ENCODE results near the gene ROCK2.

Gene ROCK2

DNA sequence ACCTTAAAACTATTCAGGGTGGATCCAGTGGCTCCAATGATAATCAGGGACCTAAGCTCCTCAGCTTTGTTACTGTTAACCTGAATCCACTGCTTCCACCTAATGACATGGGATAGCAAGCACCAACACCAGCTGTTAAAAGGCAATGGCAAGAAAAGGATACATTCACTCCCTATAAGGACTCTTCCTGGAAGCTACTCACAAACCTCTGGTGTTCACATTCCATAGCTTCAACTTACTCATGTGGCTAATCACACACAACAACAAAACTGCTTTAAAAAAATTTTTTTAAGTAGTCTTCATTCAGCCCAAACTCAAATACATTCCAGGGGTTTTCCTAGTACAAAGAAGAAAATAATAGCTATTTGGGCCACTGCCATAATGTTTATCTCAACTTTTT is 24.5 kb downstream of the ROCK2 start:
- Histone ChIP-seq H3K9me3 (ENCODE audit: insufficient read depth, low read depth, low read length) (no peaks in the 10 kb centered on the region; the same call in 1 of the 2 replicates), H4K20me1 (ENCODE audit: insufficient read depth, low read length, poor library complexity, severe bottlenecking) (peaks cover 66% of the 10 kb centered on the region)
- no peak for TF ChIP-seq EZH2phosphoT487 (IDR thresholded peaks at IDR 0.05; ENCODE audit: borderline replicate concordance)
- TF ChIP-seq, protein P1, sequence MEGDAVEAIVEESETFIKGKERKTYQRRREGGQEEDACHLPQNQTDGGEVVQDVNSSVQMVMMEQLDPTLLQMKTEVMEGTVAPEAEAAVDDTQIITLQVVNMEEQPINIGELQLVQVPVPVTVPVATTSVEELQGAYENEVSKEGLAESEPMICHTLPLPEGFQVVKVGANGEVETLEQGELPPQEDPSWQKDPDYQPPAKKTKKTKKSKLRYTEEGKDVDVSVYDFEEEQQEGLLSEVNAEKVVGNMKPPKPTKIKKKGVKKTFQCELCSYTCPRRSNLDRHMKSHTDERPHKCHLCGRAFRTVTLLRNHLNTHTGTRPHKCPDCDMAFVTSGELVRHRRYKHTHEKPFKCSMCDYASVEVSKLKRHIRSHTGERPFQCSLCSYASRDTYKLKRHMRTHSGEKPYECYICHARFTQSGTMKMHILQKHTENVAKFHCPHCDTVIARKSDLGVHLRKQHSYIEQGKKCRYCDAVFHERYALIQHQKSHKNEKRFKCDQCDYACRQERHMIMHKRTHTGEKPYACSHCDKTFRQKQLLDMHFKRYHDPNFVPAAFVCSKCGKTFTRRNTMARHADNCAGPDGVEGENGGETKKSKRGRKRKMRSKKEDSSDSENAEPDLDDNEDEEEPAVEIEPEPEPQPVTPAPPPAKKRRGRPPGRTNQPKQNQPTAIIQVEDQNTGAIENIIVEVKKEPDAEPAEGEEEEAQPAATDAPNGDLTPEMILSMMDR (conservative IDR thresholded peaks at IDR 0.05; ENCODE audit: low read length), result no peak

DNA sequence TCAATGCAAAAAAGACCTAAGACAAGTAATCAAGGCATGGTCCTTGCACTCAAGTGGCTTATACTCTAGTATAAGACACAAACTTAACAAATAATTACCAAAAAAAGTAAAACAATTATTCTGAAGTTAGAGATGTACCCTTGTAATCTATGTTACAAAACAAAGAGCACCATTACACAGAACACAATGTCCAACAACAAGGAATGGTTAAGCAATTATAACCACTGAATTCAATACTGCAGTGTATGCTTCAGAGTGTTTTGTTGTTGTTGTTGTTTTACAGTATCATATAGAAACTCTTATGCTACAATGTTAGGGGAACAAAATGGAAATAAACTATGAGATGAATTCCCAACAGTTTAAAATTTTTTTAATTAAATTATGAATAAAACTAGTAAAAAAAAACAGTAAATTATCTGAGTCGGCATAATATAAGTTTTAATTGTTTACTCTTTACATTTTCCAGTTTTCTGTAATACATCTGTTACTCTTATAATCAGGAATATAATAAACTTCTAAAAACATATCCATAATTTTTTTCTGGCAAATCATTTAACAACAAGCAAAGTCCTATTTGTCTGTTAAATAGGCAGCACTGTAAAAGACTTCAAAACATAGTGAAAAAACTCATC is 29.2 kb downstream of the ROCK2 start:
- Histone ChIP-seq H2AFZ (ENCODE audit: low read length) (no peak overlapping the region), H3K9ac (ENCODE audit: low read depth, low read length, poor library complexity, severe bottlenecking) (no peak overlapping the region), H3K9me2 (replicated peaks; ENCODE audit: low read depth, low read length) (no peaks in the 10 kb centered on the region), H3K79me2 (ENCODE audit: insufficient read depth, low read length) (peaks cover 79% of the 10 kb centered on the region), H3K4me3 (ENCODE audit: low read length, poor library complexity, severe bottlenecking) (no peak overlapping the region), H3F3A (ENCODE audit: low read depth) (peaks cover 9% of the 10 kb centered on the region; the same call in 1 of the 2 replicates), H3K9me3 (ENCODE audit: insufficient read depth, low read depth, low read length) (no peaks in the 10 kb centered on the region; the same call in 1 of the 2 replicates), H3K27me3 (ENCODE audit: insufficient read depth, low read length, poor library complexity, severe bottlenecking) (no peaks in the 10 kb centered on the region), H3K4me2 (ENCODE audit: low read depth, low read length, poor library complexity, severe bottlenecking) (no peak overlapping the region), H3K4me1 (ENCODE audit: insufficient read depth, low read length, poor library complexity, severe bottlenecking) (peaks cover 19% of the 10 kb centered on the region), H3K36me3 (ENCODE audit: insufficient read depth, low read length) (no peaks in the 10 kb centered on the region), H4K20me1 (ENCODE audit: insufficient read depth, low read length, poor library complexity, severe bottlenecking) (peaks cover 68% of the 10 kb centered on the region)
- TF ChIP-seq EZH2phosphoT487 (IDR thresholded peaks at IDR 0.05; ENCODE audit: borderline replicate concordance), result no peak
- TF ChIP-seq, protein P1 (conservative IDR thresholded peaks at IDR 0.05; ENCODE audit: low read length), result no peak

More for the DNA sequence above, 24.5 kb downstream of the ROCK2 start:
- Histone ChIP-seq H3K4me3 (ENCODE audit: low read length, poor library complexity, severe bottlenecking) (no peak overlapping the region), H3F3A (ENCODE audit: low read depth) (peaks cover 9% of the 10 kb centered on the region; the same call in 1 of the 2 replicates), H3K36me3 (ENCODE audit: insufficient read depth, low read length) (no peaks in the 10 kb centered on the region), H3K9me2 (replicated peaks; ENCODE audit: low read depth, low read length) (no peaks in the 10 kb centered on the region), H3K4me2 (ENCODE audit: low read depth, low read length, poor library complexity, severe bottlenecking) (no peak overlapping the region), H2AFZ (ENCODE audit: low read length) (no peak overlapping the region), H3K9ac (ENCODE audit: low read depth, low read length, poor library complexity, severe bottlenecking) (no peak overlapping the region), H3K4me1 (ENCODE audit: insufficient read depth, low read length, poor library complexity, severe bottlenecking) (peaks cover 26% of the 10 kb centered on the region), H3K27me3 (ENCODE audit: insufficient read depth, low read length, poor library complexity, severe bottlenecking) (no peaks in the 10 kb centered on the region), H3K79me2 (ENCODE audit: insufficient read depth, low read length) (peaks cover 79% of the 10 kb centered on the region)

GRCh38 chr2:11314487-11314886 is 29.9 kb downstream of the ROCK2 start:
- Histone ChIP-seq H2AFZ (ENCODE audit: low read length) (no peak overlapping the region), H3K9me3 (ENCODE audit: insufficient read depth, low read depth, low read length) (no peaks in the 10 kb centered on the region; the same call in 1 of the 2 replicates), H4K20me1 (ENCODE audit: insufficient read depth, low read length, poor library complexity, severe bottlenecking) (peaks cover 74% of the 10 kb centered on the region), H3K9ac (ENCODE audit: low read depth, low read length, poor library complexity, severe bottlenecking) (no peak overlapping the region), H3K4me2 (ENCODE audit: low read depth, low read length, poor library complexity, severe bottlenecking) (no peak overlapping the region), H3F3A (ENCODE audit: low read depth) (peaks cover 9% of the 10 kb centered on the region; the same call in 1 of the 2 replicates), H3K79me2 (ENCODE audit: insufficient read depth, low read length) (peaks cover 81% of the 10 kb centered on the region), H3K36me3 (ENCODE audit: insufficient read depth, low read length) (no peaks in the 10 kb centered on the region), H3K4me3 (ENCODE audit: low read length, poor library complexity, severe bottlenecking) (no peak overlapping the region), H3K4me1 (ENCODE audit: insufficient read depth, low read length, poor library complexity, severe bottlenecking) (peaks cover 19% of the 10 kb centered on the region), H3K9me2 (replicated peaks; ENCODE audit: low read depth, low read length) (no peaks in the 10 kb centered on the region), H3K27me3 (ENCODE audit: insufficient read depth, low read length, poor library complexity, severe bottlenecking) (no peaks in the 10 kb centered on the region)
- TF ChIP-seq, protein P1 (conservative IDR thresholded peaks at IDR 0.05; ENCODE audit: low read length), result no peak
- TF ChIP-seq EZH2phosphoT487 (IDR thresholded peaks at IDR 0.05; ENCODE audit: borderline replicate concordance), result no peak

Data from Loucy (cell line).